A549 treated with dexamethasone at 1 μM for 4 hours (cell line): ENCODE results near the gene KCNC1. TPM values are rescaled to one million over a fixed set of nuclear protein-coding genes. Genes with fewer than 3 reads are reported as not detected.

Source experiments
- total RNA-seq: library from RNA; stranded (reverse); fragments of 200-300 nt; extraction: Qiagen RNA extraction; gene quantifications from 5 replicates; pipeline ENCODE4 v1.2.3, GENCODE V29; 2022

The KCNC1 gene
- 0.05 to 0.09 TPM (median 0.07 TPM) in 5 replicates for total RNA-seq

DNA sequence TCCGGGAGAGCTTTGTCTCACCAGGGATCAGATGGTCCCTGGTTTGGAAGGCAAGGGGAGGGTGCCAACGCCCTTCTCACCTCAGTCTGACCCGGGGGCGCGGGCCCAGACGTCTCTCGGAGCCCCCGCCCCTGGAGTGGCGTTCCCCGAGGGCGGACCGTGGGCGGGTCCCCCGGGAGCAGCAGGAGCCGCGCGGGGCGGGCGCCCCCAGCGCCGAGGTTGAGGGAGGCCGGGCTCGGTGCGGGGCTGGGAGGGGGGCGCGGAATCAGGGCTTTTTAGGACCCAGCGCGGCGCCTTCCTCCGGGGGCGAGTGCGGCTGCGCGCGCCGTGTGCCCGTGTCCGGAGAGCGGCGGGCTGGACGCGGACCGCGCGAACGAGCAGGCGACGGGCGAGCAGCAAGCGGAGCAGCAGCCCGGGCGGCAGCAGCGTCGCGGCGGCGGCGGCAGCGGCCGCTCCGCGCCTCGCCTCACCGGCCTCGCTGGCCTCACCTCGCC, at the start of gene KCNC1:
Gene KCNC1, plus strand, starts transcription at position 364 of the 494 bp plus-strand sequence. CDS start 1,222 bp downstream, outside the sequence.

DNA sequence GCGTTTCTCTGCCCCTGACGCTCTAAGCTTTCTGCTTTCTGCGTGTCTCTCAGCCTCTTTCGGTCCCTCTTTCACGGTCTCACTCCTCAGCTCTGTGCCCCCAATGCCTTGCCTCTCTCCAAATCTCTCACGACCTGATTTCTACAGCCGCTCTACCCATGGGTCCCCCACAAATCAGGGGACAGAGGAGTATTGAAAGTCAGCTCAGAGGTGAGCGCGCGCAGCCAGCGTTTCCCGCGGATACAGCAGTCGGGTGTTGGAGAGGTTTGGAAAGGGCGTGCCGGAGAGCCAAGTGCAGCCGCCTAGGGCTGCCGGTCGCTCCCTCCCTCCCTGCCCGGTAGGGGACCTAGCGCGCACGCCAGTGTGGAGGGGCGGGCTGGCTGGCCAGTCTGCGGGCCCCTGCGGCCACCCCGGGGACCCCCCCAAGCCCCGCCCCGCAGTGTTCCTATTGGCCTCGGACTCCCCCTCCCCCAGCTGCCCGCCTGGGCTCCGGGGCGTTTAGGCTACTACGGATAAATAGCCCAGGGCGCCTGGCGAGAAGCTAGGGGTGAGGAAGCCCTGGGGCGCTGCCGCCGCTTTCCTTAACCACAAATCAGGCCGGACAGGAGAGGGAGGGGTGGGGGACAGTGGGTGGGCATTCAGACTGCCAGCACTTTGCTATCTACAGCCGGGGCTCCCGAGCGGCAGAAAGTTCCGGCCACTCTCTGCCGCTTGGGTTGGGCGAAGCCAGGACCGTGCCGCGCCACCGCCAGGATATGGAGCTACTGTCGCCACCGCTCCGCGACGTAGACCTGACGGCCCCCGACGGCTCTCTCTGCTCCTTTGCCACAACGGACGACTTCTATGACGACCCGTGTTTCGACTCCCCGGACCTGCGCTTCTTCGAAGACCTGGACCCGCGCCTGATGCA, 15.3 kb upstream of the KCNC1 start, which contains the start of gene MYOD1:
Gene MYOD1, plus strand, starts transcription at position 544 of the 910 bp plus-strand sequence. Its CDS starts 212 bp downstream, at position 756.

Other genes with a start within 250 kb of the KCNC1 start
- gene USH1C, start 190.4 kb upstream of the KCNC1 start, total RNA-seq = 0.88 to 1.8 TPM (median 1.2 TPM) in 5 replicates
- not detected in 5 replicates for gene OTOG, start 187.5 kb upstream of the KCNC1 start, total RNA-seq
- gene MYOD1, start 15.2 kb upstream of the KCNC1 start, total RNA-seq = 0.06 to 0.15 TPM (median 0.07 TPM) in 3 of 5 replicates, not detected in the others